HG03066 (cell line): ENCODE data around the gene PMM2.
"Not testable (repeated sequence)": the region's sequence is repeated elsewhere in the genome, so short reads cannot be mapped to it uniquely, and the experiment has no call there.

Experiments
- ATAC-seq: cut with Tn5 transposase; IDR thresholded peaks from one replicate; pipeline ENCODE4 v1.9.1; 2021; ENCODE audit warnings: low read depth; ENCODE audit not compliant: unreplicated experiment

PMM2 gene

GRCh38 chr16:8781797-8782196, 15.8 kb upstream of the PMM2 start:
- ATAC-seq: no peak

- ATAC-seq: no peak
These were observed 15.0 kb upstream of the PMM2 start for GRCh38 chr16:8782673-8783072.

GRCh38 chr16:8785408-8785807, 12.2 kb upstream of the PMM2 start:
- no peak for ATAC-seq

GRCh38 chr16:8786316-8786715, 11.3 kb upstream of the PMM2 start:
- ATAC-seq: not testable (repeated sequence)

- ATAC-seq: no peak
These were observed 9.0 kb upstream of the PMM2 start for GRCh38 chr16:8788578-8789172.

- no peak for ATAC-seq
These were observed 2.5 kb upstream of the PMM2 start for GRCh38 chr16:8795091-8795490.

- ATAC-seq: no peak
These were observed 1.8 kb upstream of the PMM2 start for GRCh38 chr16:8795818-8796217.

- peak; percentile 1 for ATAC-seq
These were observed 923 bp upstream of the PMM2 start for GRCh38 chr16:8796469-8797363.

- ATAC-seq: peak; percentile 1
These were observed 512 bp downstream of the PMM2 start for GRCh38 chr16:8798174-8798527.

- no peak for ATAC-seq
These were observed 1.0 kb downstream of the PMM2 start for GRCh38 chr16:8798535-8799157.

- no peak for ATAC-seq
These were observed 4.1 kb downstream of the PMM2 start for GRCh38 chr16:8801701-8802100.

GRCh38 chr16:8803733-8804132, 6.1 kb downstream of the PMM2 start:
- not testable (repeated sequence) for ATAC-seq

- ATAC-seq: no peak
These were observed 6.7 kb downstream of the PMM2 start for GRCh38 chr16:8804313-8804712.

GRCh38 chr16:8806272-8806983, 8.8 kb downstream of the PMM2 start:
- no peak for ATAC-seq

GRCh38 chr16:8807189-8807588, 9.6 kb downstream of the PMM2 start:
- ATAC-seq: no peak

GRCh38 chr16:8808009-8808408, 10.4 kb downstream of the PMM2 start:
- ATAC-seq: no peak

GRCh38 chr16:8808613-8809353, 11.1 kb downstream of the PMM2 start:
- no peak for ATAC-seq

- ATAC-seq: no peak
These were observed 14.7 kb downstream of the PMM2 start for GRCh38 chr16:8812162-8812843.

- no peak for ATAC-seq
These were observed 16.6 kb downstream of the PMM2 start for GRCh38 chr16:8814095-8814806.
